Activated T-cell treated with anti-CD3 and anti-CD28 coated beads, Interleukin-2, amount 50 U/mL, for 72 hours (primary cell): Measurements from ENCODE around the gene RBSN. TPM values are rescaled to one million over a fixed set of nuclear protein-coding genes. Genes with fewer than 3 reads are reported as not detected.

Experiments
- ATAC-seq, 2 donors: fragments of 150-1000 bp; cut with Tn5 transposase; replicated peaks in 1 of 2; 2 replicates each; pipeline ENCODE4 v1.10.0; 2021; ENCODE audit warnings: moderate library complexity in 2 of 2, mild to moderate bottlenecking in 1 of 2
- DNase-seq, 2 donors: peaks; one replicate each; pipeline ENCODE4 v3.0.0; 2021 to 2022; ENCODE audit warnings: mixed read lengths in 1 of 2
- H3K27ac Mint-ChIP-seq: one replicate; pipeline ENCODE4 v1.8.0; 2022; ENCODE audit warnings: mild to moderate bottlenecking, moderate library complexity, mixed read lengths
- H3K27me3 Mint-ChIP-seq: one replicate; pipeline ENCODE4 v1.8.0; 2022; ENCODE audit warnings: low read depth, mixed read lengths
- H3K36me3 Mint-ChIP-seq, 2 donors: one replicate each; pipeline ENCODE4 v1.8.0; 2022; ENCODE audit warnings: mixed read lengths in 2 of 2, mild to moderate bottlenecking in 1 of 2; ENCODE audit not compliant: insufficient read depth in 2 of 2
- H3K4me1 Mint-ChIP-seq: one replicate; pipeline ENCODE4 v1.8.0; 2022; ENCODE audit warnings: low read depth, mixed read lengths
- H3K4me3 Mint-ChIP-seq, 2 donors: one replicate each; pipeline ENCODE4 v1.8.0; 2022; ENCODE audit warnings: mild to moderate bottlenecking in 2 of 2, mixed read lengths in 2 of 2, moderate library complexity in 2 of 2
- H3K9me3 Mint-ChIP-seq, 2 donors: one replicate each; pipeline ENCODE4 v1.8.0; 2022; ENCODE audit warnings: mixed read lengths in 2 of 2
- total RNA-seq, 2 donors: library from RNA; stranded (reverse); gene quantifications; one replicate each; pipeline ENCODE4 v1.2.3, GENCODE V29; 2022

Gene RBSN
- total RNA-seq, 2 donors from 2014 or later, result 13.0 to 15.4 TPM

DNA sequence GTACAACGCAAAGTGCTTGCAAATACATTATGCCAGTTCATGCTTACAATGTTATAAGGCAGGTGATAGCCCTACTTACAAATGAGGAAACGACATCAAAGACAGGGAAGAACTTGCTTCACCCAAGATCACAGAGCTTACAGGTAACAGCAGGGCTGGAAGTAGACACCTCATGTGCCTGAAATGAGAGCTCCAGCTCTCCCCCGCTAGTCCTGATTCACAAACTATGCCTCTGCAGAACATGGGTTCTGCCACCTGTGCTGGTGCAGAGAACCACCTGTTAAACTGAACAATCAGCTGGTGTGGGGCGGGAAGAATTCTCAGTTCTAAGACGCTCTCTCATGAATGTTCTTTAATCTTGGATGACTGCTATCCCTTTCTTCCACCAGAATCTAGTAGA lies 7.4 kb downstream of the RBSN start:
- DNase-seq (no peak), ATAC-seq (no peak)
- no peaks in the 10 kb centered on the region for H3K27me3 Mint-ChIP-seq
- H3K9me3 Mint-ChIP-seq, result no peaks in the 10 kb centered on the region
- H3K27ac Mint-ChIP-seq, result no peak overlapping the region
- H3K36me3 Mint-ChIP-seq, result peaks cover 1 to 7% of the 10 kb centered on the region in 2 donors
- H3K4me3 Mint-ChIP-seq, result no peak overlapping the region
- H3K4me1 Mint-ChIP-seq, result no peaks in the 10 kb centered on the region

GRCh38 chr3:15089201-15089600 lies 9.7 kb downstream of the RBSN start:
- Mint-ChIP-seq H3K4me1 (no peaks in the 10 kb centered on the region), H3K9me3 (no peaks in the 10 kb centered on the region), H3K4me3 (no peak overlapping the region), H3K36me3 (peaks cover 6 to 7% of the 10 kb centered on the region in 2 donors), H3K27me3 (no peaks in the 10 kb centered on the region), H3K27ac (no peak overlapping the region)
- no peak for ATAC-seq
- DNase-seq, result no peak

DNA sequence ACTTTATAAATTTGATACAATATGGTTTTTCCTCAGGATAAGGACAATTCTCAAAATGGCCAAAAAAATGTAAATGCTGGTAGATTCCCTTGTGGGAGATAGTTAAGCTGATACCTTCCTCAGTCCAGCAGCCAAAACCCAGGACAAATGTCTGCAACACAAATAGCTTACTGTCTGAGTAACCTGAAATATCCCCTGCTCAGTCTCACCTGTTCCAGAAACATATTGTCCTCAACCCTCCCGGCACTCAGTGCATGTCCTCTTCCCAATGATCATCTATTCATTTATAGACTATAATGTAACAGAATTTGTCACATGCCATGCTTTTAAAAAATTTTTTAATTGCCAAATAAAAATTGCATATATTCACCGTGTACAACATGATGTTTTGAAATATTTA lies 12.2 kb downstream of the RBSN start:
- ATAC-seq (no peak), DNase-seq (no peak)
- no peak overlapping the region for H3K27ac Mint-ChIP-seq
- peaks cover 9 to 10% of the 10 kb centered on the region in 2 donors for H3K36me3 Mint-ChIP-seq
- H3K9me3 Mint-ChIP-seq, result no peaks in the 10 kb centered on the region
- no peaks in the 10 kb centered on the region for H3K4me1 Mint-ChIP-seq
- no peaks in the 10 kb centered on the region for H3K27me3 Mint-ChIP-seq
- H3K4me3 Mint-ChIP-seq, result no peak overlapping the region

DNA sequence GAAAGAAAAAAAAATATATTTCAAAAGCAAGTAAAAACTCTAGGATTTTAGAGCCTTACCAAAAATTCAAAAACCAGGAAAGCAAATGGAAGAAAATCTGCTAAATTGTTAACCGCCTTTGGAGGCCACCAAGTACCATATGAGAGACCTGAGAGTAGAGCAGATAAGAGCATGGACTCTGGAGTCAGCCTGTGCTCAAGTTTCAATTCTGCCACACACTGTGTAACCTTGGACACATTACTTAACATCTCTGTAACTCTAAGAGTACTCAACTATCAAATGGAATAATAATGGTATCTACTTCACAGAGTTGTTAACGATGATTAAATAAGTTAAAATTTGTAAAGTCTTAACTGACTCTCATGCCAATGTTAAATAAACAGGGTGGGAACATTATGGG lies 12.7 kb downstream of the RBSN start:
- H3K27me3 Mint-ChIP-seq, result no peaks in the 10 kb centered on the region
- H3K36me3 Mint-ChIP-seq, result peaks cover 7 to 12% of the 10 kb centered on the region in 2 donors
- no peak for ATAC-seq
- H3K27ac Mint-ChIP-seq, result no peak overlapping the region
- no peaks in the 10 kb centered on the region for H3K4me1 Mint-ChIP-seq
- no peak for DNase-seq
- no peaks in the 10 kb centered on the region for H3K9me3 Mint-ChIP-seq
- H3K4me3 Mint-ChIP-seq, result no peak overlapping the region

GRCh38 chr3:15083252-15083651 lies 15.7 kb downstream of the RBSN start:
- no peaks in the 10 kb centered on the region for H3K4me1 Mint-ChIP-seq
- no peaks in the 10 kb centered on the region for H3K27me3 Mint-ChIP-seq
- no peaks in the 10 kb centered on the region for H3K9me3 Mint-ChIP-seq
- no peak overlapping the region for H3K27ac Mint-ChIP-seq
- no peak for ATAC-seq
- H3K36me3 Mint-ChIP-seq, result peaks cover 12 to 20% of the 10 kb centered on the region in 2 donors
- no peak overlapping the region for H3K4me3 Mint-ChIP-seq
- no peak for DNase-seq

DNA sequence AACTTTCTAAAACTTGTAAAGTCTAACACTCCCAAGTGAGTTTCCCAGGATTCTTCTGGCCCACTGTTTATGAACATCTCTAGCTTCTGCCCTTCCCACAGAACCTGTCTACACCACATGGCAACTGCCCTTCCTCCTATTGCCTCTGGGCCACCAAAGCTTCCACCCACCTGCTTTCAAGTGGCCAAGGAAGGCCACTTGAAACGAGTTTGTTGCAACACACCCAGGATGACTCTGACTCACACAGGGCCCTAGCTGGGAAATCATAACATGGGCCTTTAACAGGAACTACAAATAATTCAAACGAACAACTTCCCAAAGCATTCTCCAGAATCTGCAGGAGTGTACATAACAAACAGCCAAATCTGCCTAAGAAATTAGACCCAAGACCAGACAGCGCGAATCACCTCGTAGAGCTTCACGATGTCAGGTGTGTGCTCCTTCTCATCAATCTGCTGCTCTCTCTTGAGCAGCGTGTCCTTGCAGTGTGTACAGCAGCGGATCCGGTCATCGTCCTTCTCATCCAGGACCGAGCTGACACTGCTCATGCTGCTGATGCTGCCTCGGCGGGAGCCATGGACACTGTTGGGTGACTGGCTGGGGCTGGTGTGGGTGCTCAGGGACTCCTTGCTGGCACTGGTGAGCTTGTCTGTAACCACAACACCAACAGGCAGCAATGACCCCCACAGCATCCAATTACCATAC lies 16.8 kb downstream of the RBSN start:
- Mint-ChIP-seq H3K27me3 (no peaks in the 10 kb centered on the region), H3K9me3 (no peaks in the 10 kb centered on the region), H3K36me3 (peaks cover 12 to 20% of the 10 kb centered on the region in 2 donors), H3K4me1 (no peaks in the 10 kb centered on the region), H3K4me3 (no peak overlapping the region), H3K27ac (no peak overlapping the region)
- DNase-seq (no peak), ATAC-seq (peak in 1 of 2 donors; percentile 29)

- no peaks in the 10 kb centered on the region for H3K27me3 Mint-ChIP-seq
- H3K27ac Mint-ChIP-seq, result no peak overlapping the region
- H3K4me1 Mint-ChIP-seq, result no peaks in the 10 kb centered on the region
- H3K36me3 Mint-ChIP-seq, result peaks cover 7 to 29% of the 10 kb centered on the region in 2 donors
- ATAC-seq (no peak), DNase-seq (no peak)
- H3K4me3 Mint-ChIP-seq, result no peak overlapping the region
- H3K9me3 Mint-ChIP-seq, result no peaks in the 10 kb centered on the region
These were observed 19.9 kb downstream of the RBSN start for GRCh38 chr3:15079091-15079490.

GRCh38 chr3:15074500-15074899 lies 24.4 kb downstream of the RBSN start:
- Mint-ChIP-seq H3K27me3 (no peaks in the 10 kb centered on the region), H3K9me3 (no peaks in the 10 kb centered on the region), H3K27ac (no peak overlapping the region), H3K4me1 (peaks cover 11% of the 10 kb centered on the region), H3K4me3 (no peak overlapping the region), H3K36me3 (peaks cover 5 to 21% of the 10 kb centered on the region in 2 donors)
- DNase-seq (no peak), ATAC-seq (no peak)

- ATAC-seq (no peak), DNase-seq (no peak)
- Mint-ChIP-seq H3K27me3 (no peaks in the 10 kb centered on the region), H3K4me1 (peaks cover 11% of the 10 kb centered on the region), H3K36me3 (peaks cover 4 to 14% of the 10 kb centered on the region in 2 donors), H3K4me3 (no peak overlapping the region), H3K9me3 (no peaks in the 10 kb centered on the region), H3K27ac (peak overlapping the region; percentile 44)
These were observed 27.2 kb downstream of the RBSN start for GRCh38 chr3:15071699-15072098.

- no peaks in the 10 kb centered on the region for H3K27me3 Mint-ChIP-seq
- DNase-seq (no peak), ATAC-seq (no peak)
- H3K4me3 Mint-ChIP-seq, result no peak overlapping the region
- H3K9me3 Mint-ChIP-seq, result no peaks in the 10 kb centered on the region
- peaks cover 18% of the 10 kb centered on the region for H3K4me1 Mint-ChIP-seq
- H3K27ac Mint-ChIP-seq, result no peak overlapping the region
- peaks cover 4 to 6% of the 10 kb centered on the region in 2 donors for H3K36me3 Mint-ChIP-seq
These were observed 29.5 kb downstream of the RBSN start for GRCh38 chr3:15069441-15069840.

- H3K27ac Mint-ChIP-seq, result no peak overlapping the region
- no peak for ATAC-seq
- no peak for DNase-seq
- peaks cover 30% of the 10 kb centered on the region for H3K4me1 Mint-ChIP-seq
- peak overlapping the region; percentile 11 to 21 for H3K4me3 Mint-ChIP-seq
- no peaks in the 10 kb centered on the region for H3K9me3 Mint-ChIP-seq
- H3K27me3 Mint-ChIP-seq, result no peaks in the 10 kb centered on the region
- peaks cover 1 to 2% of the 10 kb centered on the region in 2 donors for H3K36me3 Mint-ChIP-seq
These were observed 32.5 kb downstream of the RBSN start for GRCh38 chr3:15066467-15066866.

GRCh38 chr3:15065550-15066007 lies 33.4 kb downstream of the RBSN start:
- Mint-ChIP-seq H3K4me1 (peaks cover 30% of the 10 kb centered on the region), H3K27ac (no peak overlapping the region)
- DNase-seq, result no peak

GRCh38 chr3:15064835-15065549 lies 34.0 kb downstream of the RBSN start, which contains the start of gene MRPS25:
MRPS25 (minus strand) TSS chr3:15065315; CDS start chr3:15065194, 121 bp downstream.
- no peaks in the 10 kb centered on the region for H3K27me3 Mint-ChIP-seq
- ATAC-seq (peak; percentile 99 to 100), DNase-seq (peak; percentile 91 to 94)
- peaks cover 29% of the 10 kb centered on the region for H3K4me1 Mint-ChIP-seq
- peak within 1 kb of the TSS; percentile 91 for H3K27ac Mint-ChIP-seq
- H3K9me3 Mint-ChIP-seq, result no peaks in the 10 kb centered on the region
- peaks cover 0 to 2% of the 10 kb centered on the region in 2 donors for H3K36me3 Mint-ChIP-seq
- peak within 1 kb of the TSS; percentile 92 to 96 for H3K4me3 Mint-ChIP-seq

More at GRCh38 chr3:15065550-15066007, 33.4 kb downstream of the RBSN start:
- H3K36me3 Mint-ChIP-seq, result peaks cover 0 to 2% of the 10 kb centered on the region in 2 donors
- no peaks in the 10 kb centered on the region for H3K27me3 Mint-ChIP-seq
- H3K9me3 Mint-ChIP-seq, result no peaks in the 10 kb centered on the region
- no peak for ATAC-seq
- peak overlapping the region; percentile 92 to 96 for H3K4me3 Mint-ChIP-seq
